Endothelial cell of umbilical vein (primary cell): Measurements from ENCODE around the gene LRRC7. TPM values are rescaled to one million over a fixed set of nuclear protein-coding genes. Genes with fewer than 3 reads are reported as not detected.

Experiments used
- BruUV-seq: library from RNA; stranded (reverse); fragments of 400-500 nt; replicated peaks from 2 replicates; lab custom pipeline; 2021; lab: Mats Ljungman, UMichigan
- CTCF ChIA-PET: fragments of 300-600, 350-600 bp; sonication (Branson Sonifier 250); formaldehyde crosslinking; loops from one replicate; lab custom pipeline; 2021; ENCODE audit warnings: antibody characterized with exemption, inconsistent platforms; lab: Charles Lee
- POLR2A ChIA-PET: fragments of 300-600, 350-600 bp; sonication (Branson Sonifier 250); formaldehyde crosslinking; loops from one replicate; lab custom pipeline; 2021; ENCODE audit warnings: antibody characterized with exemption, inconsistent platforms; lab: Charles Lee
- DNase-seq: peaks from one replicate; pipeline ENCODE4 v3.0.0-alpha.2; 2011; ENCODE audit warnings: low read depth, low spot score
- FAIRE-seq: peaks from 2 replicates; lab custom pipeline; 2011; peaks lifted over from hg19 to GRCh38; lab: Jason Lieb, UNC
- H2AFZ ChIP-seq: 2 replicates; pipeline ENCODE4 v1.6.0; 2012; ENCODE audit warnings: low read depth, low read length, control low read depth, inconsistent platforms
- H3K27ac ChIP-seq: 2 replicates; pipeline ENCODE4 v1.5.1; 2011; ENCODE audit warnings: low read depth, mild to moderate bottlenecking, control low read depth, low read length, moderate library complexity; ENCODE audit not compliant: insufficient read depth
- H3K27me3 ChIP-seq, 2 experiments: 2 replicates each; pipeline versions ENCODE4 v1.6.0 to v1.6.1; 2011; ENCODE audit warnings: low read length in 2 of 2, mixed read lengths in 1 of 2; ENCODE audit not compliant: control insufficient read depth in 2 of 2, insufficient read depth in 2 of 2
- H3K36me3 ChIP-seq, 2 experiments: 2 replicates in 1 of 2; 3 replicates in 1 of 2; pipeline ENCODE4 v1.5.1; 2011; ENCODE audit warnings: low read length in 2 of 2, mild to moderate bottlenecking in 1 of 2, moderate library complexity in 1 of 2; ENCODE audit not compliant: control insufficient read depth in 2 of 2, insufficient read depth in 2 of 2; ENCODE audit errors: extremely low read depth in 1 of 2
- H3K4me1 ChIP-seq: 3 replicates; pipeline ENCODE4 v1.5.1; 2011; ENCODE audit warnings: mild to moderate bottlenecking, low read length; ENCODE audit not compliant: control insufficient read depth, insufficient read depth; ENCODE audit errors: extremely low read depth
- H3K4me2 ChIP-seq: 2 replicates; pipeline ENCODE4 v1.6.1; 2011; ENCODE audit warnings: low read length, control low read depth, mixed read lengths; ENCODE audit not compliant: insufficient read depth
- H3K4me3 ChIP-seq, 3 experiments: fragments of 200-600 bp in 1 of 3; sonication (generic), shearing (Covaris generic) in 1 of 3; replicated peaks in 1 of 3; 2 replicates each; pipeline ENCODE4 v1.5.1; 2011 to 2016; ENCODE audit warnings: control low read depth in 3 of 3, low read length in 3 of 3, mild to moderate bottlenecking in 2 of 3, inconsistent platforms in 1 of 3, low read depth in 1 of 3, moderate library complexity in 1 of 3; ENCODE audit not compliant: insufficient read depth in 1 of 3
- H3K79me2 ChIP-seq: 2 replicates; pipeline ENCODE4 v1.6.0; 2012; ENCODE audit warnings: low read length, inconsistent platforms; ENCODE audit not compliant: control insufficient read depth, insufficient read depth
- H3K9ac ChIP-seq: replicated peaks from 2 replicates; pipeline ENCODE3; 2011; ENCODE audit warnings: low read length, control low read depth; ENCODE audit not compliant: insufficient read depth; ENCODE audit errors: extremely low read depth
- H3K9me1 ChIP-seq: replicated peaks from 3 replicates; pipeline ENCODE4 v1.6.0; 2011; ENCODE audit warnings: mild to moderate bottlenecking, low read length; ENCODE audit not compliant: control insufficient read depth, insufficient read depth; ENCODE audit errors: extremely low read depth
- H3K9me3 ChIP-seq: replicated peaks from 2 replicates; pipeline ENCODE4 v1.5.1; 2012; ENCODE audit warnings: low read length, inconsistent platforms; ENCODE audit not compliant: control insufficient read depth, insufficient read depth
- H4K20me1 ChIP-seq: replicated peaks from 2 replicates; pipeline ENCODE3; 2011; ENCODE audit warnings: mild to moderate bottlenecking, low read length; ENCODE audit not compliant: control insufficient read depth, insufficient read depth; ENCODE audit errors: extremely low read depth
- EZH2 ChIP-seq: IDR thresholded peaks from 2 replicates; pipeline ENCODE4 v1.6.1; 2012; ENCODE audit warnings: borderline replicate concordance, low read depth, mild to moderate bottlenecking, moderate library complexity, low read length, inconsistent platforms; ENCODE audit not compliant: severe bottlenecking
- FOS ChIP-seq: IDR thresholded peaks from 2 replicates; pipeline ENCODE4 v1.6.1; 2011; ENCODE audit warnings: mild to moderate bottlenecking, low read length, moderate library complexity, borderline replicate concordance; ENCODE audit not compliant: insufficient read depth
- GATA2 ChIP-seq: IDR thresholded peaks from 2 replicates; pipeline ENCODE4 v1.7.0; 2011; ENCODE audit warnings: low read depth, mild to moderate bottlenecking, moderate library complexity, mixed read lengths, low read length; ENCODE audit not compliant: insufficient read length, insufficient read depth
- MYC ChIP-seq: IDR thresholded peaks from one replicate; pipeline ENCODE4 v1.6.1; 2011; ENCODE audit warnings: mild to moderate bottlenecking, low read depth, low read length
- POLR2A ChIP-seq: IDR thresholded peaks from 2 replicates; pipeline ENCODE4 v1.6.1; 2012; ENCODE audit warnings: low read depth, mild to moderate bottlenecking, control low read depth, low read length
- POLR2AphosphoS5 ChIP-seq: IDR thresholded peaks from 2 replicates; pipeline ENCODE4 v1.6.1; 2012; ENCODE audit warnings: low read depth, mild to moderate bottlenecking, control low read depth, low read length, moderate library complexity; ENCODE audit not compliant: insufficient read depth
- dilution Hi-C: fragments of 300-500 bp; cut with MboI; formaldehyde crosslinking; loops from one replicate; pipeline ENCODE4 v1.15.0; 2019; ENCODE audit warnings: low sequenced_read_pairs; ENCODE audit not compliant: extremely low pct_ligation_motif_present
- intact Hi-C: fragments of 100-400 bp; cut with micrococcal nuclease; formaldehyde crosslinking; loops from one replicate; pipeline ENCODE4 v1.10.0; 2022
- polyA plus RNA-seq, 4 experiments: library from polyadenylated mRNA; depleted of rRNA in 3 of 4; stranded (reverse) in 3 of 4; unstranded in 1 of 4; fragments of >200 nt; gene quantifications; 2 replicates each; pipeline versions ENCODE4 v1.2.1 to v1.2.3, GENCODE V29; 2011 to 2012; ENCODE audit warnings: missing spikeins in 1 of 4
- total RNA-seq: library from RNA; stranded (reverse); gene quantifications from 2 replicates; pipeline ENCODE4 v1.2.3, GENCODE V29; 2021
- TF ChIP-seq, protein P1 (sequence below): IDR thresholded peaks from 2 replicates; pipeline ENCODE4 v1.6.1; 2011; ENCODE audit not compliant: insufficient read depth, insufficient read length
- TF ChIP-seq, protein P2 (sequence below), 2 donors: IDR thresholded peaks; 1 replicate in 1 of 2; 2 replicates in 1 of 2; pipeline ENCODE4 v1.5.1; 2011; ENCODE audit warnings: low read length in 2 of 2, mild to moderate bottlenecking in 2 of 2, moderate library complexity in 2 of 2, control low read depth in 1 of 2, inconsistent platforms in 1 of 2, low read depth in 1 of 2; ENCODE audit not compliant: insufficient read depth in 1 of 2; ENCODE audit errors: extremely low read depth in 1 of 2

LRRC7 gene
- total and polyA plus RNA-seq, 2 donors (not counting 3 experiments of a cell fraction or from before 2014, with no cell fraction given), result 0.11 to 0.58 TPM

DNA sequence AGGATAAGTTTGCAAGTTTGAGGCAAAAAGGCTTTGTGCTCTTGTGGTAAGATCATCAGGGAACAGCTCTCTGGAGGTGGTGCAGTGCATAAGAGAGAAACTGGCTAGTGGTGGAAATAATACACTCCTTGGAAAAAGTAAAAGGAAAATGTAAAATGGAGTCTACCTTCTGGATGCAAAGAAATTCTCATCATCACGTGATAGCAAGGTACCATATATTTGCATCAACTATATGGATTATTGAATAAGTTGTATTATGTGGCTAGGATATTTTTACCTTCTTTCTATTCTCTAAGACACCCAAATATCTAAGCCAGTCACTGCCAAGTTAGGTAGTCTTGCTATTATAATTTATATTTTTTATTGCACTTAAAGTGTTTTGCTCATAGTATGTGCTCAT lies 14.0 kb upstream of the LRRC7 start:
- intact Hi-C loops (no loop called here), dilution Hi-C loops (no loop called here)
- no TSS peak for BruUV-seq
- H3K79me2 ChIP-seq, result no peaks in the 10 kb centered on the region
- no peaks in the 10 kb centered on the region for H3K4me1 ChIP-seq
- ChIA-PET CTCF (no interaction called here), POLR2A (no interaction called here)
- H3K9ac ChIP-seq, result no peak overlapping the region
- no peaks in the 10 kb centered on the region for H3K9me1 ChIP-seq
- no peaks in the 10 kb centered on the region for H3K9me3 ChIP-seq
- no peak overlapping the region for H3K27ac ChIP-seq
- no peaks in the 10 kb centered on the region for H3K36me3 ChIP-seq
- DNase-seq (no peak), FAIRE-seq (no peak)
- H3K27me3 ChIP-seq, result no peaks in the 10 kb centered on the region
- no peaks in the 10 kb centered on the region for H4K20me1 ChIP-seq
- TF ChIP-seq, protein P1, sequence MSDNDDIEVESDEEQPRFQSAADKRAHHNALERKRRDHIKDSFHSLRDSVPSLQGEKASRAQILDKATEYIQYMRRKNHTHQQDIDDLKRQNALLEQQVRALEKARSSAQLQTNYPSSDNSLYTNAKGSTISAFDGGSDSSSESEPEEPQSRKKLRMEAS, result no peak
- TF ChIP-seq GATA2 (no peak), MYC (no peak), POLR2AphosphoS5 (no peak), FOS (no peak), EZH2 (no peak), POLR2A (no peak)
- TF ChIP-seq, protein P2, sequence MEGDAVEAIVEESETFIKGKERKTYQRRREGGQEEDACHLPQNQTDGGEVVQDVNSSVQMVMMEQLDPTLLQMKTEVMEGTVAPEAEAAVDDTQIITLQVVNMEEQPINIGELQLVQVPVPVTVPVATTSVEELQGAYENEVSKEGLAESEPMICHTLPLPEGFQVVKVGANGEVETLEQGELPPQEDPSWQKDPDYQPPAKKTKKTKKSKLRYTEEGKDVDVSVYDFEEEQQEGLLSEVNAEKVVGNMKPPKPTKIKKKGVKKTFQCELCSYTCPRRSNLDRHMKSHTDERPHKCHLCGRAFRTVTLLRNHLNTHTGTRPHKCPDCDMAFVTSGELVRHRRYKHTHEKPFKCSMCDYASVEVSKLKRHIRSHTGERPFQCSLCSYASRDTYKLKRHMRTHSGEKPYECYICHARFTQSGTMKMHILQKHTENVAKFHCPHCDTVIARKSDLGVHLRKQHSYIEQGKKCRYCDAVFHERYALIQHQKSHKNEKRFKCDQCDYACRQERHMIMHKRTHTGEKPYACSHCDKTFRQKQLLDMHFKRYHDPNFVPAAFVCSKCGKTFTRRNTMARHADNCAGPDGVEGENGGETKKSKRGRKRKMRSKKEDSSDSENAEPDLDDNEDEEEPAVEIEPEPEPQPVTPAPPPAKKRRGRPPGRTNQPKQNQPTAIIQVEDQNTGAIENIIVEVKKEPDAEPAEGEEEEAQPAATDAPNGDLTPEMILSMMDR (IDR thresholded peaks at IDR 0.05; ENCODE audit: extremely low read depth in 1 of 2, insufficient read depth in 1 of 2, low read depth in 1 of 2, low read length in 2 of 2), result no peak
- no peak overlapping the region for H3K4me3 ChIP-seq
- no peak overlapping the region for H2AFZ ChIP-seq
- H3K4me2 ChIP-seq, result no peak overlapping the region
